Measurements from ENCODE around the gene GPC6.
"Not testable (repeated sequence)": the region's sequence is repeated elsewhere in the genome, so short reads cannot be mapped to it uniquely, and the experiment has no call there.

Gene GPC6

DNA sequence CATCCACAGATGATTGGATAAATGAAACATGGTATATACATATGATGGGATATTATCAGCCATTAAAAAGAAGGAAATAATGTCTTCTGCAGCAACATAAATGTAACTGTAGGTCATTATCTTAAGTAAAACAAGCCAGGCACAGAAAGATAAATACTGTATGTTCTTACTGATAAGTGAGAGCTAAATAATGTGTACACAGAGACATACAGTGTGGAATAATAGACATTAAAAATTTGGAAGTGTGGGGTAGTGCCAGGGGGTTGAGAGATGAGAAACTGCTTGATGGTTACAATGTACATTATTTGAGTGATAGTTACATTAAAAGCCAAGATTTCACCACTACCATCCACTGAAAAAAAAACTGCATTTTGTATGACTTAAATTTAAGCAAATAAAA, 26.0 kb upstream of the GPC6 start:
- TF ChIP-seq, protein P1, sequence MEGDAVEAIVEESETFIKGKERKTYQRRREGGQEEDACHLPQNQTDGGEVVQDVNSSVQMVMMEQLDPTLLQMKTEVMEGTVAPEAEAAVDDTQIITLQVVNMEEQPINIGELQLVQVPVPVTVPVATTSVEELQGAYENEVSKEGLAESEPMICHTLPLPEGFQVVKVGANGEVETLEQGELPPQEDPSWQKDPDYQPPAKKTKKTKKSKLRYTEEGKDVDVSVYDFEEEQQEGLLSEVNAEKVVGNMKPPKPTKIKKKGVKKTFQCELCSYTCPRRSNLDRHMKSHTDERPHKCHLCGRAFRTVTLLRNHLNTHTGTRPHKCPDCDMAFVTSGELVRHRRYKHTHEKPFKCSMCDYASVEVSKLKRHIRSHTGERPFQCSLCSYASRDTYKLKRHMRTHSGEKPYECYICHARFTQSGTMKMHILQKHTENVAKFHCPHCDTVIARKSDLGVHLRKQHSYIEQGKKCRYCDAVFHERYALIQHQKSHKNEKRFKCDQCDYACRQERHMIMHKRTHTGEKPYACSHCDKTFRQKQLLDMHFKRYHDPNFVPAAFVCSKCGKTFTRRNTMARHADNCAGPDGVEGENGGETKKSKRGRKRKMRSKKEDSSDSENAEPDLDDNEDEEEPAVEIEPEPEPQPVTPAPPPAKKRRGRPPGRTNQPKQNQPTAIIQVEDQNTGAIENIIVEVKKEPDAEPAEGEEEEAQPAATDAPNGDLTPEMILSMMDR (IDR thresholded peaks at IDR 0.05; ENCODE audit: borderline replicate concordance, insufficient read depth, low read depth, low read length), result no peak
- no peak overlapping the region for H3K4me3 ChIP-seq (ENCODE audit: low read depth, low read length)

DNA sequence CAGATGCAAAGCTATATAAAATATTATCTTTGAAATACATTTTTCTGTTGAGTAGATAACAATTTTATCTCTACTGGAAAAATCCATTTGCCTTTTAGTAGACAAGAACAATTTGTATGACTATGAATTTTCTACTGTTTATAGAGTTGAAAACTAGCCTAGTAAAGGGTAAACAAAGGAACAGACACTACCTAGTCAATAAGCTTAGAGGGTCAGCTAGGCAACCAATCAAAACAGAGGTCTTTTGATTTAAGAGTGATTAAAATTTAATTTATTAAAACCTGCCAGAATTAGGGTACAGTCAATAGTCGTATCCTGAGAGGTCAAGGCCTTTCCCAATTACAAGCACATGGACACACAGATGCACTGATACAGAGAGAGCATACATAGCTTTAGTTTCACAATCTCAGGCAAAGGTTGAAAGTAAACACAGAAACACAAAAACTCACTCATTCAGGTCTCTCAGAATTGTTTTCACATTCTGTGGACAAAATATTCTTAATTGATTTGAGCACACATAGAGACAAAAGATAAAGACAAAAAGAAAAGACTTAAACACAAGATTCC, 24.5 kb upstream of the GPC6 start:
- no peak overlapping the region for H3K4me3 ChIP-seq (ENCODE audit: low read depth, low read length)
- TF ChIP-seq, protein P1 (IDR thresholded peaks at IDR 0.05; ENCODE audit: borderline replicate concordance, insufficient read depth, low read depth, low read length), result no peak

DNA sequence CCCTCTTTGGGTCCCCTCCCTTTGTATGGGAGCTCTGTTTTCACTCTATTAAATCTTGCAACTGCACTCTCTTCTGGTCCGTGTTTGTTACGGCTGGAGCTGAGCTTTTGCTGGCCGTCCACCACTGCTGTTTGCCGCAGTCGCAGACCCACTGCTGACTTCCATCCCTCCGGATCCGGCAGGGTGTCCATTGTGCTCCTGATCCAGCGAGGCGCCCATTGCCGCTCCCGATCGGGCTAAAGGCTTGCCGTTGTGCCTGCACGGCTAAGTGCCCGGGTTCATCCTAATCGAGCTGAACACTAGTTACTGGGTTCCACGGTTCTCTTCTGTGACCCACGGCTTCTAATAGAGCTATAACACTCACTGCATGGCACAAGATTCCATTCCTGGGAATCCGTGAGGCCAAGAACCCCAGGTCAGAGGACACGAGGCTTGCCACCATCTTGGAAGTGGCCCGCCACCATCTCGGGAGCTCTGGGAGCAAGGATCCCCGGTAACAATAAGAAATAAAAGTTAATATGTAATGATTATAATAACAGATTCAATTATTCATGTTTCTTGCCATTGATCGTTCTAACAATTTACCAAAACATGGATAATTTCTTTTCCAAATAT, 19.7 kb upstream of the GPC6 start:
- H3K4me3 ChIP-seq (ENCODE audit: low read depth, low read length), result not testable (repeated sequence)

- TF ChIP-seq, protein P1 (IDR thresholded peaks at IDR 0.05; ENCODE audit: borderline replicate concordance, insufficient read depth, low read depth, low read length), result no peak
- H3K4me3 ChIP-seq (ENCODE audit: low read depth, low read length), result no peak overlapping the region
These were observed 10.5 kb upstream of the GPC6 start for GRCh38 chr13:93216122-93216521.

DNA sequence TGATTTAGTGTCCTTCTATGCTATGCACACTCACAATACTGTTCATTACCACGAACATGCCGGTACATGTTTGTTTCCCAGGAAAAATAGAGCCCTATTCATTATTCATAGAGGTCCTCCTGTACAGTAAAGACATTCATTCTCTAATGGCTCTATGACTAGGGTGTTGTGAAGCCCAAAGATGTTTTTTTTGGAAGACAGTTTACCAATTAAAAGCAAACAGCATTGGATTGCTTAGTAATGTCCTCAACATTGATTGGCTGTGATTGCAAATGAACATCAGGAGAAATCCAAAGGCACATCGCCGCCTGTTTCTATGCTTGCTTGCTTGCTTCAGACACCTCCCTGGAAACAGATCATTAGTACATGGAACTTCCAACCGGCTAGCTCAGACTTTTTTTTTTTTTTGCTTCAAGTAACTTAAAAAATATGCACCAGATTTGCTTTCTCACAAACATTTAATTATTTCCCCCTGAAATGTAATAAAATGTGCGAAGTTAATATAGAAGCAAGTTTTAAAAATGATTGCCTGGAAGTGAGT, 8.8 kb upstream of the GPC6 start:
- H3K4me3 ChIP-seq (ENCODE audit: low read depth, low read length), result no peak overlapping the region
- TF ChIP-seq, protein P1 (IDR thresholded peaks at IDR 0.05; ENCODE audit: borderline replicate concordance, insufficient read depth, low read depth, low read length), result no peak

DNA sequence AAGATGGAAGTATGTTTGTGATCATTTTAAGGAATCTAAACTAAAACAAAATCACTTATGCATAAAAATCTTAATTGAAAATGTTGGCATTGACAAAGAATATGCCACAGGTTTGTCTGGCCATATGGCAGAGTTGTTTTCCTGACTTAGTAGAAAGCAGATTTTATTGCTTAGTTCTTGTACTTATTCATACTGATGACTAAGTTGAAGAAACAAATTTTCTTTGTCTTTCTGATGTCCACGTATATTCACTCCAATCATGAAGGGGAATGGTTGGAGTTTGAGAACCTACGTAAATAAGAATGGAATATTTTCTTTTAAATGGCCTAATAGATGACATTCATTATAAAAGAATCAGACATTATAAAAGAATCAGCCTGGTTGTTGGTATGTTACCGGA, 8.0 kb upstream of the GPC6 start:
- no peak overlapping the region for H3K4me3 ChIP-seq (ENCODE audit: low read depth, low read length)
- TF ChIP-seq, protein P1 (IDR thresholded peaks at IDR 0.05; ENCODE audit: borderline replicate concordance, insufficient read depth, low read depth, low read length), result no peak

GRCh38 chr13:93220073-93220472, 6.5 kb upstream of the GPC6 start:
- TF ChIP-seq, protein P1 (IDR thresholded peaks at IDR 0.05; ENCODE audit: borderline replicate concordance, insufficient read depth, low read depth, low read length), result no peak

More at GRCh38 chr13:93220073-93220472, 6.5 kb upstream of the GPC6 start:
- no peak overlapping the region for H3K4me3 ChIP-seq (ENCODE audit: low read depth, low read length)

All from GM12875 (cell line).